HG03354 (cell line): ENCODE results near the gene DCLK2.

Experiments
- ATAC-seq: cut with Tn5 transposase; IDR thresholded peaks from one replicate; pipeline ENCODE4 v1.9.1; 2021; ENCODE audit warnings: mild to moderate bottlenecking; ENCODE audit not compliant: unreplicated experiment, poor library complexity, severe bottlenecking

The DCLK2 gene

GRCh38 chr4:150253416-150253815 lies 175.2 kb downstream of the DCLK2 start:
- ATAC-seq, result no peak

GRCh38 chr4:150253965-150254630 lies 175.9 kb downstream of the DCLK2 start:
- no peak for ATAC-seq

GRCh38 chr4:150255610-150256224 lies 177.5 kb downstream of the DCLK2 start:
- ATAC-seq, result no peak

GRCh38 chr4:150256225-150256620 lies 178.0 kb downstream of the DCLK2 start:
- no peak for ATAC-seq

GRCh38 chr4:150256841-150257730 lies 178.8 kb downstream of the DCLK2 start:
- no peak for ATAC-seq

- ATAC-seq, result no peak
These were observed 180.3 kb downstream of the DCLK2 start for GRCh38 chr4:150258569-150258968.

GRCh38 chr4:150259861-150260567 lies 181.8 kb downstream of the DCLK2 start:
- ATAC-seq, result no peak

- ATAC-seq, result no peak
These were observed 183.3 kb downstream of the DCLK2 start for GRCh38 chr4:150261571-150261970.

- ATAC-seq, result no peak
These were observed 184.4 kb downstream of the DCLK2 start for GRCh38 chr4:150262611-150263010.

GRCh38 chr4:150264595-150265161 lies 186.4 kb downstream of the DCLK2 start:
- ATAC-seq, result no peak

GRCh38 chr4:150265806-150266205 lies 187.6 kb downstream of the DCLK2 start:
- ATAC-seq, result no peak

- ATAC-seq, result no peak
These were observed 190.2 kb downstream of the DCLK2 start for GRCh38 chr4:150268444-150268843.

GRCh38 chr4:150278206-150278605 lies 200.0 kb downstream of the DCLK2 start:
- ATAC-seq, result no peak

- no peak for ATAC-seq
These were observed 202.0 kb downstream of the DCLK2 start for GRCh38 chr4:150280081-150280895.

- no peak for ATAC-seq
These were observed 202.7 kb downstream of the DCLK2 start for GRCh38 chr4:150280975-150281374.

- no peak for ATAC-seq
These were observed 205.4 kb downstream of the DCLK2 start for GRCh38 chr4:150283689-150284088.

GRCh38 chr4:150286656-150287055 lies 208.4 kb downstream of the DCLK2 start:
- ATAC-seq, result no peak

- no peak for ATAC-seq
These were observed 211.0 kb downstream of the DCLK2 start for GRCh38 chr4:150289198-150289597.

- ATAC-seq, result no peak
These were observed 211.6 kb downstream of the DCLK2 start for GRCh38 chr4:150289881-150290280.
